ENCODE data around the gene ZXDC. TPM values are rescaled to one million over a fixed set of nuclear protein-coding genes. Genes with fewer than 3 reads are reported as not detected.

The ZXDC gene
- polyA plus RNA-seq, 1 donor (not counting 4 experiments of a cell fraction or from before 2014, with no cell fraction given), result 10.7 TPM

DNA sequence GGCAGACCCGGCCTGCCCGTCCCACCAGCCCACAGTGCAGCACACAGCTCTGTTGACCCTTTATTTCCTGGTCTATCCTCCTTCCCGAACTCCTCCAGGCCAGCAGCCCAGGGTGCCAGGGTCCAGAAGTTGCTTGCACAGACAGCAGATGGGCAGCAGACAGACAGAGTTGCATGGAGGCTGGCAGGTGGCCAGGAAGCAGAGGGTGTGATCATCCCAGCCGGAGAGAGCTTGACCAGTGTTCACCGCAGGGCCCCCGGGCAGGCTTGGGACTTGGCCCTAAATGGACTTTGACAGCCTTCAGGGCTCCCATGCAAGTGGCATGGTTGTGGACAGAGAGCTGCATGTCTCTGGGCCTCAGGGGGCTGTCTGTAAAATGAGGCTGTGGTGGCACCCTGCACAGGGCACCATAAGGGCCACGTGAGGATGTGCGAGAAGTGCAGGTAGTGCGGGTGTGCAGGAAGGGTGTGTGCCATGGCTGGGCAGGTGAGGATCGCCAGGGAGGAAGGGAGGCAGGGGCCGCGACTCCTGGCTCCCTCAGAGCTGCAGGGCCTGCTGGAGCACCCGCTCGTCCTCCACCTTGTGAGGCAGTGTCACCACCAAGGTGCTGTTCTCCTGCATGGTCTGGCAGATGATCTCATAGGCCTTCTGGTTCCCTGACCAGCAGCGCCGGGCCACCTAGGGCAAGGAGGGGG is 6.3 kb upstream of the ZXDC start:
- no peak for DNase-seq (ENCODE audit: low read depth, low spot score)
- no peaks in the 10 kb centered on the region for H3K9me3 ChIP-seq (ENCODE audit: control insufficient read depth, low read depth, low read length)
- no peaks in the 10 kb centered on the region for H4K20me1 ChIP-seq (ENCODE audit: control insufficient read depth, extremely low read depth, insufficient read depth, low read length)
- H3K9me1 ChIP-seq (ENCODE audit: control insufficient read depth, extremely low read depth, insufficient read depth, low read length), result no peaks in the 10 kb centered on the region
- no peak overlapping the region for H3K4me2 ChIP-seq (ENCODE audit: control insufficient read depth, extremely low read depth, insufficient read depth, low read depth, low read length)
- no peaks in the 10 kb centered on the region for H3K27me3 ChIP-seq (ENCODE audit: control insufficient read depth, extremely low read depth, insufficient read depth, low read length)
- TF ChIP-seq EZH2 (IDR thresholded peaks at IDR 0.05; ENCODE audit: low read length), result no peak
- TF ChIP-seq, protein P1, sequence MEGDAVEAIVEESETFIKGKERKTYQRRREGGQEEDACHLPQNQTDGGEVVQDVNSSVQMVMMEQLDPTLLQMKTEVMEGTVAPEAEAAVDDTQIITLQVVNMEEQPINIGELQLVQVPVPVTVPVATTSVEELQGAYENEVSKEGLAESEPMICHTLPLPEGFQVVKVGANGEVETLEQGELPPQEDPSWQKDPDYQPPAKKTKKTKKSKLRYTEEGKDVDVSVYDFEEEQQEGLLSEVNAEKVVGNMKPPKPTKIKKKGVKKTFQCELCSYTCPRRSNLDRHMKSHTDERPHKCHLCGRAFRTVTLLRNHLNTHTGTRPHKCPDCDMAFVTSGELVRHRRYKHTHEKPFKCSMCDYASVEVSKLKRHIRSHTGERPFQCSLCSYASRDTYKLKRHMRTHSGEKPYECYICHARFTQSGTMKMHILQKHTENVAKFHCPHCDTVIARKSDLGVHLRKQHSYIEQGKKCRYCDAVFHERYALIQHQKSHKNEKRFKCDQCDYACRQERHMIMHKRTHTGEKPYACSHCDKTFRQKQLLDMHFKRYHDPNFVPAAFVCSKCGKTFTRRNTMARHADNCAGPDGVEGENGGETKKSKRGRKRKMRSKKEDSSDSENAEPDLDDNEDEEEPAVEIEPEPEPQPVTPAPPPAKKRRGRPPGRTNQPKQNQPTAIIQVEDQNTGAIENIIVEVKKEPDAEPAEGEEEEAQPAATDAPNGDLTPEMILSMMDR (optimal IDR thresholded peaks at IDR 0.05 in 1 of 3, IDR thresholded peaks at IDR 0.05 in 1 of 3, conservative IDR thresholded peaks at IDR 0.05 in 1 of 3; ENCODE audit: extremely low read depth in 1 of 3, insufficient read depth in 2 of 3, low read length in 3 of 3), result no peak
- H2AFZ ChIP-seq (ENCODE audit: control insufficient read depth, low read length), result no peak overlapping the region
- H3K9ac ChIP-seq (ENCODE audit: control insufficient read depth, extremely low read depth, insufficient read depth, low read length), result no peak overlapping the region
- peaks cover 7% of the 10 kb centered on the region for H3K4me1 ChIP-seq (ENCODE audit: control insufficient read depth, extremely low read depth, insufficient read depth, low read length)
- dilution Hi-C loops (cut with MboI; ENCODE audit: extremely low pct_ligation_motif_present, low sequenced_read_pairs), result no loop called here
- H3K27ac ChIP-seq (ENCODE audit: control insufficient read depth, insufficient read depth, low read length), result no peak overlapping the region
- H3K36me3 ChIP-seq (ENCODE audit: control insufficient read depth in 2 of 2, extremely low read depth in 1 of 2, insufficient read depth in 2 of 2, low read length in 2 of 2), result no peaks in the 10 kb centered on the region
- no peaks in the 10 kb centered on the region for H3K79me2 ChIP-seq (ENCODE audit: control insufficient read depth, insufficient read depth, low read length)
- no peak overlapping the region for H3K4me3 ChIP-seq (ENCODE audit: control insufficient read depth in 2 of 3, extremely low read depth in 1 of 3, insufficient read depth in 2 of 3, low read depth in 1 of 3, low read length in 3 of 3)
- no peak for FAIRE-seq

DNA sequence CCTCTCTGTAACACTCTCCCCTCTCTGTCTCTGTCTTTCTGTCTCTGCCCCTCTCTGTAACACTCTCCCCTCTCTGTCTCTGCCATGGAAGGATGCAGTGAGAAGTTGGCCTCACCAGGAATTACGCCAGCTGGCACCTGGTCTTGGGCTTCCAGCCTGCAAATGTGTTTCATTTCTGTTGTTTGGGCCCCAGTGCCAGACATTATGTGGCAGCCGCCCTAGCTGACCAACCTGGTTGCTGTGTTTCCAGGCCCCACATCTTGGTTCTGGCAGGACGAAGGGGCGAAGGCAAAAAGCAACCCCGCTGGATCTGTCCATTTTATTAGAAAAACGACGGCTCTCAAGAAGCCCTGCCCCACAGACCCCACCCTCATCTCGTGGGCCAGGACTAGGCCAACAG is 5.2 kb upstream of the ZXDC start:
- Histone ChIP-seq H3K79me2 (ENCODE audit: control insufficient read depth, insufficient read depth, low read length) (no peaks in the 10 kb centered on the region), H3K36me3 (ENCODE audit: control insufficient read depth in 2 of 2, extremely low read depth in 1 of 2, insufficient read depth in 2 of 2, low read length in 2 of 2) (no peaks in the 10 kb centered on the region), H3K4me3 (ENCODE audit: control insufficient read depth in 2 of 3, extremely low read depth in 1 of 3, insufficient read depth in 2 of 3, low read depth in 1 of 3, low read length in 3 of 3) (no peak overlapping the region), H3K9ac (ENCODE audit: control insufficient read depth, extremely low read depth, insufficient read depth, low read length) (no peak overlapping the region), H3K4me2 (ENCODE audit: control insufficient read depth, extremely low read depth, insufficient read depth, low read depth, low read length) (no peak overlapping the region), H3K27ac (ENCODE audit: control insufficient read depth, insufficient read depth, low read length) (no peak overlapping the region), H4K20me1 (ENCODE audit: control insufficient read depth, extremely low read depth, insufficient read depth, low read length) (no peaks in the 10 kb centered on the region), H2AFZ (ENCODE audit: control insufficient read depth, low read length) (no peak overlapping the region), H3K4me1 (ENCODE audit: control insufficient read depth, extremely low read depth, insufficient read depth, low read length) (peaks cover 4% of the 10 kb centered on the region), H3K27me3 (ENCODE audit: control insufficient read depth, extremely low read depth, insufficient read depth, low read length) (no peaks in the 10 kb centered on the region), H3K9me1 (ENCODE audit: control insufficient read depth, extremely low read depth, insufficient read depth, low read length) (no peaks in the 10 kb centered on the region), H3K9me3 (ENCODE audit: control insufficient read depth, low read depth, low read length) (no peaks in the 10 kb centered on the region)
- no peak for DNase-seq (ENCODE audit: low read depth, low spot score)
- dilution Hi-C loops (cut with MboI; ENCODE audit: extremely low pct_ligation_motif_present, low sequenced_read_pairs), result no loop called here
- FAIRE-seq, result no peak
- no peak for TF ChIP-seq EZH2 (IDR thresholded peaks at IDR 0.05; ENCODE audit: low read length)
- TF ChIP-seq, protein P1 (optimal IDR thresholded peaks at IDR 0.05 in 1 of 3, IDR thresholded peaks at IDR 0.05 in 1 of 3, conservative IDR thresholded peaks at IDR 0.05 in 1 of 3; ENCODE audit: extremely low read depth in 1 of 3, insufficient read depth in 2 of 3, low read length in 3 of 3), result no peak

All from keratinocyte (primary cell).